Activated CD8-positive, alpha-beta memory T cell treated with anti-CD3 and anti-CD28 coated beads for 1 hour (primary cell): ENCODE data around the gene MAN2A1.

ENCODE experiments used
- DNase-seq, 2 donors: peaks; one replicate each; pipeline ENCODE4 v3.0.0-alpha.2; 2020; ENCODE audit warnings: low read depth in 1 of 2; ENCODE audit errors: extremely low read depth in 1 of 2

MAN2A1 gene

DNA sequence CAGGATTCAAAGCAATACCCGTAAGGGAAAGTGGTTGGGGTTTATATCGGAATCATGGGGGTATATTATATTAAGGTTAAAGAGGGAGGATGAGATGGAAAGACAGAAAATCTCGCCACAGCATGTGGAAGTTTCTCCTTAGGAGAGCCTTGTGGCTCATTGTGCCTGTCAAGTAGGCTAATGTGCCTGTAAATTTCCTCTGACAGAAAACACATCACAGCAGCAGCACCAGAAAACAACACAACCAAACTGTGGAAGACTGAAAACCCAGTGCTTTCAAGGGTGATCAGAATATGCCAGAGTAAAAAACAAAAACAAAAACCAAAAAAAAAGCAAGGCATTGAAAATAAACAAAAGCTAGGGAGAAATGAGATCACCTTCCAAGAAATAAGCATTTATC is 11.3 kb upstream of the MAN2A1 start:
- no peak for DNase-seq

DNA sequence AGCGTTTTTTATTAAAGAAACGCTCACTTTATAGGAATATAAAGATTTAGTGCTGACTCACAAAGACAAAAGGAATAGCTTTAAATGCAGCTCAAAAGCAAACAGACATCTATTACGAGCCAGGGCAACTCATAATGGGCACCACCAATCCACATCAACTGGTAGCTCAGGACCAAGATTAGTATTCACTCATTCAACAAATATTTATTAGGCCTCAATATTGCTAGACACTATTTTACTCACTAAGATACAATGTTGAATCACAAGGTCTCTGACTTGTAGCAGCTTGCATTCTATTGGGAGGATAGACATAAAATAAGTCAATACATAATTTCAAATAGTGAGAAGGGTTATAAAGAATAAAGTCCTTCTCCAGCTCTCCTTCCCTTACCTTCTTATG is 8.0 kb upstream of the MAN2A1 start:
- no peak for DNase-seq

DNA sequence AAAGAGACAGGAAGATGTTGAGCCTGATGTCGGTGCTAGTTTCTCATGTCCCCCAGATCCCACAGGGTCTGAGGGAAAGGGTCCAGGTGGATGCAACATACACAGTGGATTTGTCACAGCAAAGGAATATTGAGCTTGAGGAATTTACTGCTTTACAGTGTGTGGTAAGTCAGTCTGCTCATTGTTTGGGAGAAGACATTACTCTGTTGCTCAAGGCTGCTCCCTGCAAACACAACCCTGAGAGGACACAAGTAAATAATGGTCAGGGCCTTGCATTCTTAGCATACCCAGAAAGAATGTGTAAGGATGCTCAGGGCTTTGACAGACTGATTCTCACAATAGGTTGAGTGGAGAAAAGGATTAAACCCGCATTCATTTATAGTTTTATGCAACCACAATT is 7.3 kb upstream of the MAN2A1 start:
- DNase-seq: no peak

DNA sequence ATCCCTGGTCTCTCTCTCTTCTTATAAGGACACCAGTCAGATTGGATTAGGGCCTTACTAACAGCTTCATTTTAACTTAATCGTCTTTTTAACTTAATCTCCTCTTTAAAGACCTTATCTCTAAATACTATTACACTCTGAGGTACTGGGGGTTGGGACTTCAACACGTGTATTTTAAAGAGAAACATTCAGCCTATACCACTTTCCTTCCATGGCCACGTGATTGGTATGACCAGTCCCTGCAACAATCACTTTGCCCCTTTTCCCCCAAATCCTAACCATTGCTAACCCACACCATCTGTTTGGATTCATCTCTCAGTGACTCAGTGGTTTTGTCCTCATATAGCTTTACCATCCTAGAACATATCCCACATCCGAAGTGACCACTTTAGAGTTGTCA is 3.8 kb upstream of the MAN2A1 start:
- no peak for DNase-seq

DNA sequence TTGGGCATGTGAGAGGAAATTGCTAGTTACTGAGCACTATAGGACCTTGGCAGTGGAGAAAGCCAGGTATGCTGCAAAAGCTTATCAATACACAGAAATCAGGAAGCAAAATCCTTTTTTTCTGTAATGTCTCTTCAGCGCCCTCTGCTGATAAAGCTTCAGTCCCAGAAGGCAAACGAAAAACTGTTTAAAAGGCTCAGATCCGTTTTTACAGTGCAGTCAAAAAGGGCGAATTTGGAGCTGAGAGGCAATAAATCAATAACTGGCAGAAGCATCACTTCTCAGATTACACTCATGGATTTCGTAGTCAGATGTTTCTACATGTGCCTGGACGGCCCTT is 1.1 kb upstream of the MAN2A1 start:
- DNase-seq: no peak

DNA sequence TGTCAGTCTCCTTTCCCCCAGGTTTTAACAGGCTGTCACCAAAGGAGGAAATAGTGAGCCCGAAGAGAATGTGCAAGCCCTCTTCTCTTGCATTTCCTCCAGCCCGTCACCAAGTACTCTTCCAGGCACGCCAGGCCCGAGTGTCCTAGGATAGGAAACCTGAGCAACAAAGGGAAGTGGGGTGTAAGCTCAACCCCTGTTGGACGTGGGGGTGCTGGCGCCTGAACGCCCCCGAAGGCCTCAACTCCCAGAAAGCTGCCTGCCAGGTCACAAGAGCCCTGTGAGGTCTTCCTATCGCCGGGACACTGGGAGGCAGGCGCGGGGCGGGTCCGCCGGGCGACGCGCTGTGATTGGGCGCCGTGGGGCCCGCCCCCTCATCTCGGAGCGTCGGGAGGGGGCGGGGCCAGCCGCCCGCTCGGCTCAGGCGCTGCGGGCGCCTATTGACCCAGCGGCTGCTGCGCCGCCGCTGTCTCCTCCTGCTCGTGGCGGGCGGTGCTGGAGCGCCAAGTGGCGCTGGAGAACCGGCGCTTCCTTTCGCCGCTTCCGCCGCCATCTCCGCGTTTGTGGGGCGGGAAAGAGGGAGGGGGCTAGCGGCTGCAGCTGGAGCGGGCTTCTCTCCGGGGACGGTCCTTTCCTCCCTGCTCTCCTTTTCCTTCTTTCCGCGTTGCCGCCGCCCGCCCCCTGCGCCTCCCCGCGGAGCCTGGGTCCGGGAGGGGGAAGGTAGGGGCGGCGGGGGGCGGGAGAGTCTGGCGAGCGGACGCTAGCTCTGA is 572 bp upstream of the MAN2A1 start:
- peak; percentile 15 to 64 for DNase-seq

DNA sequence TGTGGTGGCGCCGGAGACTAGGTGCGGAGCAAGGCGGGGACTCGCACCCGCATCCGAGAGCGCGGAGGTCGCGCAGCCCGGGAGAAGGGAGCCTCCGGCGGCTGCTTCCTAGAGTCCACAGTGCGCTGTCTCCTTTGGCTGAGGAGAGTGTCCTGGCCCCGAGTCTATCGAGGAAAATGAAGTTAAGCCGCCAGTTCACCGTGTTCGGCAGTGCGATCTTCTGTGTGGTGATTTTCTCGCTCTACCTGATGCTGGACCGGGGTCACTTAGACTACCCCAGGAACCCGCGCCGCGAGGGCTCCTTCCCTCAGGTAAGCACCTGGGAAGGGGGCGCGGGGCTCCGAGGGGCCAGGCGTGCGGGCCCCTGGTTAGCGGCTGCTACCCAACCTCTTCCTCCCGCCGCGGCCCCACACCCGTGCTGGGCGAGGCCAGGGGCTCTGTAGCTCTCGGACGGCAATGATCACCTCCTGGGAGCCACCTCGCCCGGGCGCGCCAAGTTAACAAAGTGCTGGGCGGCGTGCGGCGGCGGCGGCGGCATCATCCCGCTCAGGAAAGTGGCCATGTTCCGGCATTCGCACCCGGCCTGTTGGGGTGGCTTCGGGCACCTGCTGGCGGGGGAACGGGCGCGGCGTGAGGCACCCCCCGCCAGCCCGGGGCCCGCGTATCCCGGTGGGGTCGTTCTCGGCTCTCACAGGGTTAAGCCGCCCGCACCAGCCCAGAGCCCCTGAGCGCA is 681 bp downstream of the MAN2A1 start:
- peak; percentile 1 to 24 for DNase-seq

DNA sequence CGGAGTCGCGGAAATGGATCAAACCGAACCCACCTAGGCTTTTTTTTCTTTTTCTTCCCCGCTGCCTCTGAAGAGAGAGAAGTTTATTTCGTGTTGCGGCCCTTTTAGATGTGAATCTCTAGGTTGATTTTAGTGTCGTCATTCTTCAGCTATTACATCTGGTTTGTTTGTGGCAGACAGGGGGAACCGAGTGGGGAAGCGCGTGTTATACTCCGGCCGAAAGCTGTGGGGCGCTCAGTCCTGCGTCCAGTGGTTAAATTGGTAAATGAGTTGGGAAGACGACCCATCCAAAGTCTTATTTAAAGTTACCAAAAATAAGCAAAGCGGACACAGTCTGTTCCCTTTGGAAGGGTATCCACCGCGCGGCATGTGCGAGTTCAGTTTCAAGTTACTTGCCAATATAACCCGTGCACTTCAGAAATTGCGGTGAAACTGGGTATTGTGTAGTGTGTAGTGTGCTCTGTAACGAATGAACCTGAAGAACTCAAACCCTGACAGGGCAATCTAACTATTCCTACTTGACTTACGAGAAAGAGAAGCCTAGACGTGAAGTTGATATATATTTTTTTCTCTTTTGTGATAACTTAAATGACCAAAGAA is 1.3 kb downstream of the MAN2A1 start:
- peak; percentile 2 to 10 for DNase-seq

DNA sequence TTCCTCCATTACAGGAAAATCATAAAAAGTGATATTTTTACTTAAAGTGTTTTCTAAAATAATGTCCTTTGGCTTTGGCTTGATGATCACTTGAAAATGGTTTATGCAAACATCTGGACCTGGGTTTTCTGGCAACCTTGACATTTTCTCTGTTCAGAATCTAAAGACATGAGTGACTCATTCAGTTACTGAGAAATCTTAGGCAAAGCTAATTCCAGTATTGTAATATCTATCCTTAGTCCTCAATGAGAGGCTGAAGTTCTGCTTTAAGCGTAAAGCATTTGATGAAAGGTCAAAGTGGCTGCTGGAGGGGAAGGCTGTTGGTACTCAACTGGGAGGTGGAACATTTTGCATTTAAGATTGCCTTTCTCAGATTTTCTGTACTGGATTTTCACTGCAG is 2.3 kb downstream of the MAN2A1 start:
- DNase-seq: no peak

DNA sequence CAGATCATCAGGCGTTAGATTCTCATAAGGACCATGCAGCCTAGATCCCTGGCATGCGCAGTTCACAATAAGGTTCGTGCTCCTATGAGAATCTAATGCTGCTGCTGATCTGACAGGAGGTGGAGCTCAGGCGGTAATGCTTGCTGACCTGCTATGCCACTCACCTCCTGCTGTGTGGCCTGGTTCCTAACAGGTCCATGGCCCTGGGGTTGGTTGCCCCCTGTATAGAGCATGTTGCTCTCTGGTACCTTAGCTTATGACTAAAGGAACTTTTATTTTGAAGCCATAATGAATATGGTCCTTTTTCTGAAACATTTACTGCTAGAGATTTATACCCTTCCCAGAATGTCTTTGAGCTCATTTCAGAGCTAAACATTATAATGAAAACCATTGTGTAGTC is 3.1 kb downstream of the MAN2A1 start:
- no peak for DNase-seq

DNA sequence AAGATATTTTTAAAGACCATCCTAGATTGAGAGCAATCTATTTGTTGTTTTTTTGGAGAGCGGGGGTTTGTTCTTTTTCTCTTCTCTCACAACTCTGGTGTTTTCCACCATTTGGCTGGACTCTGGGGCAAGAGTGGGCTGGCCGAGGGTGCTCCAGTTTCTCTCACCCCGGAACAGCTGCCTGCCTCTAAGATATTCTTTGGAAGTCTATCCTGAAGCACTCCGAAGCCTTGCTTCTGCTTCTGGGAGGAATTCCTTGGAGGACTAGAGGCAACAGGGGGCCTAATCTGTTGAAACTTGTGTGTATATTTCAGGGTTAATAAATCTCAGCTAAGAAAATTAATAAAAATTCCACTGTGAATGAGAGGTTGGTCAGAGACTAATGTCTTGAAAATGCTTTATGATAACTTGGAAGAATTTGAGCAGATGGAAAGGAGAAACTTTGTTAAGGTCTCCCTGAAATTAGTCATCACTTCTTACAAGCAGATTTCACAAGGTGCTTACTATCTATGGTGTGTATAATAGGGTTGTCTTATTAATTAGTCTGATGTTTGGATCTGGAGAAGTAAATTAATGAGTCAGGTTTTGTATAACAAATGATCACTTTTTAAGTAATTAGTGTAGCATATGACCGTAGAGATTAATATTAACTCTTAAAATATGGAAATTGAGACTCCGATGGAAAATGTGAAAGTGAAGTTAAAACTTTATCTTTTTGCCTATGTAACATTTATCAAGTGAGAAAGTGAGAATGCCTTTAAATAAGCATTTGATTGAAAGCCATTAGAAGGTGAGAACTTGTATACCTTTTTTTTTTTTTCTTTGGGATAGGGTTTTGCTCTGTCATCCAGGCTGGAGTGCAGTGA is 4.0 kb downstream of the MAN2A1 start:
- no peak for DNase-seq

DNA sequence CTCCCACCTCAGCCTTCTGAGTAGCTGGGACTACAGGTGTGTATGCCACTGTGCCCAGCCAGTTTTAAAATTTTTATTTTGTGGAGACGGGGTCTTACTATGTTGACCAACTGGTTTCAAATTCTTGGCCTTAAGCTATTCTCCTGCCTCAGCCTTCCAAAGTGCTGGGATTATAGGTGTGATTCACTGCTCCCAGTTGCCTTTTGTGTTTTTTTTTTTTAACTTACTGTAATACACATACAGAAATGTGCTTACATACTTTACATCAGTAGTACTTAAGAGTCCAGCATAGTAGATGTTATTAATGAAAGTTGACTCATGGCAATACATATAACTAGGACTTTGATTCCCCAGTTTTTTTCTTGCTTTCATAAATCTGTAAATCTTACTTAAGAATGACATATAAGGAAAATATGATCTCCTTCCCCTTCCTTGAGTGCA is 4.7 kb downstream of the MAN2A1 start:
- no peak for DNase-seq

DNA sequence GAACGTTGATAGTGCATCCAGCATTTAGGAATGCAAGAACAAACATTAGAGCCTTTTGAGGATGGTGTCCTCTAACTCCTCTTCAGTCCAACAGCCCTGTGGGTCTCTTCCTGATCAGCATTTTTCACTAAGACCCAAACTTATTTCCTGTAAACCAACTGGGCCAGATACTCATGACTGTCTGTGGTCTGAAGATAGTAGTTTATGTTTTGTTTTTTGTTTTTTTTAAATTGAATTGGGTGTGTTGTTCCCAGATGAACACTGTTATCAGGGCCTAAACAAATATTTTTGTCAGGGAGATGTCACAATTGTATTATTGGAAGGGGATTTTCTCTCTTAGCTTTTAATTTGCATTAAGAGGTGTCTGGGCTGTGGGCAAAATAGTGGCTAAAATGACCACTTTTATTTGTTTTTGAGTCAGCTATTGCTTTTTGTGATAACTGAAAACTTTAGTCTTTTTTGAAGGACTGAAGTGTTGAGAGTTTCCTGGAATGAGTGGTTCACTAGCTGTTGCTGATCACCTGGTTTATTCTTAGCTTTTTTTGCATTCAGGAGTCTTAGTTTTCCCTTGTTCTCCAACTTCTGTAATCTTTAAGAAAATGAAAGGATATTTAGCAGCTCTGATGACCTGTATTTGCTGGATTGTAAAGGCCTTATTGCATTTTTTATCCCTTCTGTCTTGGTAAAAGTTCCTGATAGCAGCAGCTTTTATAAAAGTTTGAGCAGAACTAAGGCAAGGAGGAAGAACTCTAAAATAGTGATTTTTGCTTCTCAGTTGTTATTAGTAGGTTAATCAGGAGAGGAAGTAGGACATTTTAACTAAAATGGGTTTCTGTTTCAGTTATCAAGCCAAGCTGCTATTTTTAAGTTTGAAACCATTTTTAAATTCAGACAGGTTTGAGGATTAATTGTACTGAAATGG is 5.5 kb downstream of the MAN2A1 start:
- no peak for DNase-seq

DNA sequence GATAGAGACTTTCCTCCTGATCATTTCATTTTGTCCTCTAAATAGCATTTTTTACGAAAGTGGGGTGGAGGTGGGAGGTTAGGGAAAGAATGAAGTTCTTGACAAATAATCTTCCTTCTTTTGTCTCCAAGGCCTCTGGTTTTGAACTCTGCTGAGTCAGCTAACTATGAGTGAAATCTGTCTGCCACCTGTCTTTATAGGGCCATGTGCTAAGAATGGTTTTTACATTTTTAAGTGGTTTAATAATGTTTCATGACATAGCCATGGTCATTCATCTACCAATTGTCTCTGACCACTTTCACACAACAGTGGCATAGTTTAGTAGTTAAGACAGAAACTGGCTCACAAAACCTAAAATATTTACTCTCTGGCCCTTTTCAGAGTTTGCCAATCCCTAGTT is 7.6 kb downstream of the MAN2A1 start:
- no peak for DNase-seq

DNA sequence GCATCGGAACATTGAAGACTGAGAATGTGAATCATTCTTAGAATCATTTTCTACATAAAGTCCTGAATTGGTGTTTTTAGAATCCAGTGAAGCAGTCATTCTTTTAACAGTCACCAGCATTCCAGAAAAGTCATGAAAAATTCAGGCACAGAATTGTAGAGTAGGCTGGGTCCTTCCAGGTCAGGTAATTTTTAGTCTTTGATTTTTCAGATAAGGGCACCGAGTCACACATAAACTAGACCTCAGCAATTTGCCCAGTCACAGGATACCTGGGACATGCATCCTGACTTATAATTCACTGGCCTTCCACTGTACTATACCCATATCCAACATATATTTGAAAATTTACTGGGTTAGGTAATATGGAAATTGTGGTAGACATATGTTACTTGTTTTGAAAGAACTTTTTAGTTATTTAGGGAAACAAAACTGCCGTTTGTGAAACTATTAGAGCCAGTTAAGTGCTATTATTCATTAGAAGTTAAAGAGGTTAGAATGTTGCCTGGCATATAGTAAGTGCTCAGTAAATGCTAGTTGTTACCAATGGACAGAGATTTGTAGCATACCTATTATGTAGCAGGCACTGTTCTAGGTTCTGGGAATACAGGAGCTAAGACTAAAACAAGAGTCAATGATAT is 10.9 kb downstream of the MAN2A1 start:
- DNase-seq: no peak

DNA sequence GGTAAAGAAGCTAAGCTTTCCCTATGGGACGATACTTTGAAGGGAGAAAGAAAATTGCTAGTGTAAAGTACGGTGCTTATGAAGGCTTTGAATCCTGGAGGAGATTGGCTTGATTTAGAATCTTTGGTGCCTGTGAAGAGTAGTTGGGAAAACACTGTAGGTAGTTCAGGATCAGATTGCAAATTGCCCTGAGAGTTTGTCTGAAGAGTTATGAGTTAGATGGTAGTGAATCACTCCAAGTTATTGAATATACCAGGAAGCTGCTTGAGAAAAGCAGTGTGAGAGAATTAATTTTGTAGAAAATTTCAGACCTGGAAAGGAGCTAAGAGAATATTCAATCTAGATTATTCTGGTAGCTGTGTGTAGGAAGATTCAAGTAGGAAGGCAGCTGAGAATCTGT is 11.5 kb downstream of the MAN2A1 start:
- DNase-seq: no peak

DNA sequence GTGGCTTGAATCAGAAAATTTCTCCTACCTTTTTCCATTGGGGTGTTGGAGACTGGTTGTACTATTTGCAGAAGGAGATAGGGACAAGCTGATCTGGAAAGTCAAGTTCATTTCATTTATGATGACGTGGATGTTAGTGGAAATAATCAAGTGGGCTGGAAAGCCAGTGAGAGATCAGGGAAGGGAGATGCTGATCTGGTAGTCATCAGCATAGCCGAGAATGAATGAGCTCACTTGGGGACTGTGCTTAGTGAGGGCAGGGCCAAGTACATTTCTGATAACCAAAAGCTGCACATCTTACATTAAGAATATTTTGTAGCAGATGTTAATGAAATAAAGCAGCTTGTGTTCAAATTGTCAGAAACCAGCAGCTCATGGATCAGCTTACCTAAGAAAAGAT is 12.1 kb downstream of the MAN2A1 start:
- DNase-seq: no peak

DNA sequence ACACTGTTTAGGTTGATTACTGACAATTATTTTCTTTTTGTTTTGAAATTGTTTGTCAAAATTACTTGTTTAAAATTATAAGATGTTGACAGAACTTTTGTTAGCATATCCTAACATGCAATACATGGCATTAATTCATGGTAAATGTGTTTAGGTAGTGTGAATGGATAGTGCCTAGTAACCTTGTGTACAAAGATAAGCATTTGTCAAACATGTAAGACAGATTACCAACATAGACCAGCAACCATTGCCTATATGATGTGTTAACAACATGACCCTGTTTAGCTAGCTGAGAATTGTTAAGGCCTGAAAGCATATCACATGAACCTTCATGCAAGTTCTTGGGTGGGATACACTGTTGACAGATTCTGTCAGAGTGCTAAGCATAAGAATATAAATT is 13.4 kb downstream of the MAN2A1 start:
- DNase-seq: no peak

DNA sequence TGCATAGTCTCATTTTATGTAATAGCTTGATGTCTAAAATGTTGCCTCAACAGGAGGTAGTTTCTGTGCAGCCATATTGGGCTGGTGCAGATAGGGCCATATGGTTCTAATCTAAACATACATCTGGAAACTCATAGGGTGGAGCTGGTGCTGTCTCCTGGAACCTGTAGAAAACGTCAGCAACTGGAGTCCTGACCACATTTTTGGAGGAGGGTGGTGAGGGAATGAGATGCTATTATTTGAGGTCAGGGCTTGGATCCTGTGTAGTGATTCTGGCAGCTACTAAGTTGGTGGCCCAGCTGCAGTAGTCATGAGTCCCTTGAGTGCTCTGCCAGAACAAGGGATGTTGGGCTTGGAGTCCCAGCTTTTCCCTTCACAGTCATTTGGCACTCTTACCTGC is 14.1 kb downstream of the MAN2A1 start:
- DNase-seq: no peak
